GM12865 (cell line): ENCODE data around the gene VIPR2.

Experiments used
- DNase-seq: peaks from one replicate; pipeline ENCODE4 v3.0.0; 2010; ENCODE audit warnings: low read depth
- H3K4me3 ChIP-seq: 2 replicates; pipeline ENCODE4 v1.5.1; 2011; ENCODE audit warnings: mild to moderate bottlenecking, low read depth, low read length, control low read depth
- TF ChIP-seq, protein P1 (sequence below): IDR thresholded peaks from 2 replicates; pipeline ENCODE4 v1.5.1; 2011; ENCODE audit warnings: low read length, control low read depth, low read depth, inconsistent platforms; ENCODE audit not compliant: insufficient read depth; ENCODE audit errors: missing control alignments

Gene VIPR2

DNA sequence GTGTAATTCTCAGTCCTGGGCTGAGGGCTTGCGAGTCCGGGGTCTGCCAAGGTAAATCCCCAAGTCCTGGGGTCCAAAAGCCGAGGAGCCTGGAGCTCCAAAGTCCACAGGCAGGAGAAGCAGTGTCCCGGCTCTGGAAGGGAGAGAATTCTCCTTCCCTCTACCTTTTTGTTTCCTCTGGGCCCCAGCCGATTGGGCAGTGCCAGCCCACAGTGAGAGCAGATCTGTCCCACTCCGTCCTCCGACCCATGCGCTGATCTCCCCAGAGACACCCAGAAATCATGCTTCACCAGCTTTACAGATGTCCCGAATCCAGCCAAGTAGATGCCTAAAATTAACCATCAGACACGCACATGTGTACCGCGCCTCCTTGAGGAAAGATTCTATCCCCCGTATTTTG is 8.1 kb upstream of the VIPR2 start:
- TF ChIP-seq, protein P1, sequence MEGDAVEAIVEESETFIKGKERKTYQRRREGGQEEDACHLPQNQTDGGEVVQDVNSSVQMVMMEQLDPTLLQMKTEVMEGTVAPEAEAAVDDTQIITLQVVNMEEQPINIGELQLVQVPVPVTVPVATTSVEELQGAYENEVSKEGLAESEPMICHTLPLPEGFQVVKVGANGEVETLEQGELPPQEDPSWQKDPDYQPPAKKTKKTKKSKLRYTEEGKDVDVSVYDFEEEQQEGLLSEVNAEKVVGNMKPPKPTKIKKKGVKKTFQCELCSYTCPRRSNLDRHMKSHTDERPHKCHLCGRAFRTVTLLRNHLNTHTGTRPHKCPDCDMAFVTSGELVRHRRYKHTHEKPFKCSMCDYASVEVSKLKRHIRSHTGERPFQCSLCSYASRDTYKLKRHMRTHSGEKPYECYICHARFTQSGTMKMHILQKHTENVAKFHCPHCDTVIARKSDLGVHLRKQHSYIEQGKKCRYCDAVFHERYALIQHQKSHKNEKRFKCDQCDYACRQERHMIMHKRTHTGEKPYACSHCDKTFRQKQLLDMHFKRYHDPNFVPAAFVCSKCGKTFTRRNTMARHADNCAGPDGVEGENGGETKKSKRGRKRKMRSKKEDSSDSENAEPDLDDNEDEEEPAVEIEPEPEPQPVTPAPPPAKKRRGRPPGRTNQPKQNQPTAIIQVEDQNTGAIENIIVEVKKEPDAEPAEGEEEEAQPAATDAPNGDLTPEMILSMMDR = no peak
- H3K4me3 ChIP-seq = no peak overlapping the region
- DNase-seq = no peak

DNA sequence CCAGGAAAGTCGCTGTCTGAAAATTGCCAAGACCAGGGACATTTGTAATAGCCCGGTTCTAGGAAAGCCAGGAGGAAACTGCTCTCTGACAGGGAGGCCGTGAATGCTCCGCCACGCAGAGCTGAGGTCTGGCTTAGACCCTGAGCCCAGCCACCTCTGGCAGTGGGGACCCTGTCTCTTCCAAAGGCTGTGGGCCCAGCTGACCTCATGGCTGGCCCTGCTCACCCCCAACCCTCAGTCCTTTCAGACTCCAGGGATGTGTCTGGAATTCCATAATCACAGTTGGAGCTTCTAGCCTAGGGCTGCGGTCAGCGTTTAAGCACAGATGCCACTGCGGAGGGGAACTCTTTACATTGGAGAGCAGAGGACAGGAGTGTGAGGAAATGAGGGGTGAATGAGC is 6.6 kb upstream of the VIPR2 start:
- DNase-seq = no peak
- H3K4me3 ChIP-seq = no peak overlapping the region
- TF ChIP-seq, protein P1 = no peak

DNA sequence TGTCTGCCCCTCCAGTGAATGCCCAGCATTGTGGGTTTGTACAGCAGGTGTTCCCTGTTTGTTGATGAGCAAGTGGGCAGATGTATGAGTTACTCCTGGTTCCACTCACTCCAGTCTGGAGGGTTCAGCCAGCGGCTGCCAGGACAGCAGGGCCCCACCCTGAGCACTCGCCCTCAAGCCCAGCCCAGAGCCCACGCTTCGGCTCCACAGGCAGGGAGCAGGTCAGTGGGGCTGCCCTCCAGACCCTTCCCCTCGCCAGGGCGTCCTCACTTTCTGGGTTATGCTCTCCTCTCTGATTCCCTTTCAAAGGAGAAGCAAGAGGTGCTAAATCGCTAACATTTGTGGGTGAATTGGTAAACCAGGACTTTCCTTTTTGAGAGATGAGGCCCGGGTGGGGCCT is 4.8 kb upstream of the VIPR2 start:
- TF ChIP-seq, protein P1 = no peak
- no peak overlapping the region for H3K4me3 ChIP-seq
- no peak for DNase-seq

DNA sequence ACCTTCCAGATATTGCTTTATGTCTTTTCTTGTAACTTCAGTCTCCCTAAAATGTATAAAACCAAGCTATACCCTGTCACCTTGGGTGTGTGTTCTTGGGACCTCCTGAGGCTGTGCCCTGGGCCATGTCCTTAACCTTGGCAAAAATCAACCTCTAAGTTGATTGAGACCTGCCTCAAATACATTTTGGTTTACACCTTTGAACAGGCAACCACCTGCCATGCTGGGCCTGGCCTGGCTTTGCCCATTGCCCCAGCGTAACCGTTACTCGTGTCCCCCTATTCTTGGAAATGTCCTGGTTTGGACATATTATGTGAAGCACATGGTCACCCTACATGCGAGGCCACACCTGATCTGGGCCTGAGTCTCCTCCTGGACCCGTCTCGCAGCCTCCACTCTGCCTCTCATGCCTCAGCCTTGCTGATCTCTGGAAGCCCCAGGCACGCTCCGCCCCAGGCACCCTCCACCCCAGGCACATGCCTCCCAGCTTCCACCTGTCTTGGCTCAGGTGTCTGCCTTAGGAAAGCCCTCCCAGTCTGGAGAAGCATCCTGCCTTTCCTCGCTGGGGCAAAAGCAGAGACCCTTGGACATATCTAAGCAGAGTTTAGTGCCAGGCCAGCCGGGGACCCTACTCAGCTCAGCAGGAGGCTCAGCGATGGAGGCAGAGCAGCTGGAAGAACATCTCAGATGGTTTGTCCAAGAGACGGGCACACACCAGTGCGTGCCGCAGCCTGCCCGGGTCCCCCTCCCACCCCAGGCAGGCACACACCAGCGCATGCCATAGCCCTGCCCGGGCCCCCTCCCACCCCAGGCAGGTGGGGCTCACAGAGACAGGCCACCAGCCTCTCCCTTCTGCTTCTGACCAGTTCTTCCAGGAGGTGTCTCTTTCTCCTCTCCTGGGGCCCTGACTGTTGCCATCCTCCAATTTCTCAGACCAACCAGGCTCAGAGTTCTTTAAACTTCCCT is 4.0 kb upstream of the VIPR2 start:
- no peak for DNase-seq
- TF ChIP-seq, protein P1 = no peak
- H3K4me3 ChIP-seq = no peak overlapping the region

DNA sequence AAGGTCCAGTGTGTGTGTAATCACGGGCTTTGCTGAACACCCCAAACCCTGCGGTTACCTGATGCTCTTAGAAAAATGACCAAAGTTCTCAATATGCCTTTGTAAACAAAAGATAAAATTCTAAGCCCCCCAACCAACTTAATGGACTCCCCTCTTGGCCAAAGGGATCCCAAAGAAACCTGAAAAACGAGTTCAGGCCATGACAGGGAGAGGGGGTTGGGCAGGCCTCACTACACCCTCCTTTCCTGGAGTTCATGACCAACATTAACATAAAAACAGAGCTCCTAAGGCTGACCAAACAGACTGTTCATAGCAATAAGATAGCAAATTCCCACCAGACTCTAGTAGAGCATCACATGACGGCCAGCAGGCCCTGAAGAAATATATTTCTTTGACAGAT is 3.0 kb upstream of the VIPR2 start:
- DNase-seq = no peak
- H3K4me3 ChIP-seq = no peak overlapping the region
- TF ChIP-seq, protein P1 = no peak

DNA sequence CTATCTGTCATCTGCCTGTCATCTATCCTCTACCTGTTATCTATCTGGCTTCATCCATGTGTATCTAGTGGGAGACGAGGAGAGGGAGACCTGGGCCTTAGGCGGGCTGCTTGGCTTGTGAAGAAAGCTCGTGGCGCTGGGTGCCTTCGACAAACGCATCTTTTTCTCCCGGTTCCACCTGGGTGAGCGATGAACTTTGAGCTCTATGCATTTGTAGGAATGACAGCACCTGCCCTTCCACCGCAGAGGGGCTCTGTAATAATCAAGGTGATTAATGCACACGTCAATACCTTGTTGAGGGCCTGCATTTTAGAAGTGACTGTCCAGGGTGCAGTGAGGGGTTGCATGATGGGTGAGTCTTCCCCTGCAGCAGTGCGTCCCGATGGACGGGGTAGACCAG is 2.6 kb upstream of the VIPR2 start:
- DNase-seq = no peak
- H3K4me3 ChIP-seq = no peak overlapping the region
- TF ChIP-seq, protein P1 = no peak
